ENCODE data around the gene MBD5.

MBD5 gene

DNA sequence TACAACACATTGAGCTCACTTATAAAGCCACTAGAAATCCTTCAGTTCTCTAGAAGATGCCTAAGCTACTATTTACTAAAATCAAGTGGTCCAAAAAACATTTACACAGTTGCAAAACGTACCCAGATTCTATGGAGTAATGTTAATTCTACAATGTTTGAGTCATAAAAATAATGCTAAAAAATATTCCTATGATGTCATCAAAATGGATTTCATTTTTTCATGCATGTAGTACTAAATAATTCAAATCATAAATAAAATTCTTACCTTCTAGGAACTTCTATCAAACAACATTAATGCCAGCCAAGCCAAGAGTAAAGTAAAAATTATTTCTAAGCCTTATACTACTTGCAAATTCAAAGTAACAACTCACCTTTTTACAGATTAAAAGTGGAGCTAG, 454.7 kb downstream of the MBD5 start:
- DNase-seq (ENCODE audit: low read depth) = no peak

- DNase-seq (ENCODE audit: low read depth) = no peak
Observed at GRCh38 chr2:148479398-148479797, 458.5 kb downstream of the MBD5 start.

DNA sequence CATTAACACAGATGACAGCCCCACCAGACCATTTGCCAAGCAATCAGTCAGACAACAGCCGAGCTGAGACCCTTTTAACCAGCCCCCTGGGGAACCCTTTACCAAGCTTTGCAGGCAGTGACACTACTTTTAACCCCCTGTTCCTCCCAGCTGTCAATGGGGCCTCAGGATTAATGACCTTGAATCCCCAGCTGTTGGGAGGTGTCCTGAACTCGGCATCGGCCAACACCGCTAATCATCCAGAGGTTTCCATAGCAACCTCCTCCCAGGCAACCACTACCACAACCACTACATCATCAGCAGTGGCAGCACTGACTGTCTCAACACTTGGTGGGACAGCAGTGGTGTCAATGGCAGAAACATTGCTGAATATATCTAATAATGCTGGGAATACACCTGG, 462.8 kb downstream of the MBD5 start:
- DNase-seq (ENCODE audit: low read depth) = no peak

- DNase-seq (ENCODE audit: low read depth) = no peak
Observed at GRCh38 chr2:148484066-148484465, 463.2 kb downstream of the MBD5 start.

GRCh38 chr2:148486655-148487054, 465.8 kb downstream of the MBD5 start:
- DNase-seq (ENCODE audit: low read depth) = no peak

GRCh38 chr2:148487439-148487838, 466.5 kb downstream of the MBD5 start:
- DNase-seq (ENCODE audit: low read depth) = no peak

DNA sequence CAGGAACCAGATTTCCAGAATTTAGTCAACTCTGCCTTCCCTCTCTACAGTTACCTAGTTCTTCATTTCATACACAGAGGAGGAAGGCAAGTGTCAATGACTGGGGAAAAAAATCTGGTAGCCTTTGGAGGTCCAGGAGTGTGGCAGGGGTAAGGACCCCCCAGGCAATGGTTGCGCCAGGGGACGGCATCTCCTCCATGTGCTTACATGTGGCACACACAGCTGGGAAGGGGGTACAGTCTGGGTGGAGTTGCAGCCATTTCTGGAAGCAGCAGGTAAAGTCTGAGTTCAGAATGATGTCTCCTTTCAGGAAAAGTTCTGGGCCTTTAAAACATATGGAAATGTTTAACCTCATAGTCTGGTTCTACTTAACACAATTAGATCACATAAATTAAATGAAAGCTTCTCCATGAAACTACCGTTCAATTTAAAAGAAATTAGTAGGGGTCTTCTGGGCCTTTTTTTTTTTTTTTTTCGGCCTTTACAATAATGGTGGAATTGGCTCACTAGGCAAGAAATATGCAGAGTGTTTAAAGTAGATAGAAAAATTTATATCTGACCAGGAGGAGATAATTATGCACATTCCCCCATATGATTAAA, 470.0 kb downstream of the MBD5 start:
- no peak for DNase-seq (ENCODE audit: low read depth)

DNA sequence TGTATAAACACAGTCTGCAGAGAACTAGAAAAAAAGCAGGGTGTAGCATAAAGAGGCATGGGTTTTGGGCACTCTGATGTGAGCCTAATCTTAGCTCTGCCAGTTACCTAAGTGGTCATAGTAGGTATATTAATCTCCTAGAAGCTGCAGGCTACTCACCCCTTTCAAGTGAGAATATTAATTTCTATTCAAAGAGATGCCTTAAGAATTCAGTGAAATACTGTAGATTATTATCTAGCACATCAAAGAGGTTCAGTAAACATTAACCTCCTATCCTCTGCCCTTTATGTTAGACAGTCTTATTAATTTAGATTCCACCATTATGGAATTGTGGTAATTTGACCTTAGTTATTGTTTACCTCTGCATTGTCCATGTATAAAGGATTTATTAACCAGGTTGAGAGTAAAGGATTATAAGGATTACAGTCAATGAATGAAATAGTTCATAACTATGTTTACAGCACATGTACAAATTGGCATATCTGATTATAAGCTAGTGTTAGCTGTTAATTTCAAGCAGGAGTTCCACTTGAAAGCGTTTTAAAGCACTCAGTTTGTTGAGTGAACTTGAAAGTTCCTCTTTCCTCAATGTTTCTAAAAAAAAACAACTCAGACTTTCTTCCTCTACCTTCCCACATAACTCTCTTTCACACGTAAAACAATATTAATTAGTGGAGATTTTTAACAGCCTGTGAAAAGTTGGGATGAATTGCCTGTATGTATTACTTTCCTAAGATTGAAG, 473.1 kb downstream of the MBD5 start:
- no peak for DNase-seq (ENCODE audit: low read depth)

GRCh38 chr2:148495586-148495985, 474.7 kb downstream of the MBD5 start:
- no peak for DNase-seq (ENCODE audit: low read depth)

DNA sequence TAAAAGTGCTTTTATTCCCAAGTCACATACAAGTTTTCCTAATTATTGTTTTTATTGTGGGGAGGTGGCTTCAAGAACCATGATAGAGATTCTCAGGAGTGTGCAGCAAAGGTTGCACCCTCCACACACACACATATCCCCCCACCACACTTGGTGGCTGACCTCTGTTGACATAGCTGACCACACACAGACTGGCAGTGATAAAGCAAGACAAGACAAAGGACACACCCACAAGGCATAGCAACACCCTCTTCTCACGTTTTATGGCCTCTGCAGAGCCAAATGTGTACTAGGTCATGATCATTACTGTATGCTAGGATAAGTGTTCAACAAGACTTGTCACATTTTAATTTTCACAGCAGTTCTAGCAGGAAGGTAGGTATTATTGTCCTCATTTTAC, 480.7 kb downstream of the MBD5 start:
- no peak for DNase-seq (ENCODE audit: low read depth)

GRCh38 chr2:148503516-148503915, 482.6 kb downstream of the MBD5 start:
- no peak for DNase-seq (ENCODE audit: low read depth)

DNA sequence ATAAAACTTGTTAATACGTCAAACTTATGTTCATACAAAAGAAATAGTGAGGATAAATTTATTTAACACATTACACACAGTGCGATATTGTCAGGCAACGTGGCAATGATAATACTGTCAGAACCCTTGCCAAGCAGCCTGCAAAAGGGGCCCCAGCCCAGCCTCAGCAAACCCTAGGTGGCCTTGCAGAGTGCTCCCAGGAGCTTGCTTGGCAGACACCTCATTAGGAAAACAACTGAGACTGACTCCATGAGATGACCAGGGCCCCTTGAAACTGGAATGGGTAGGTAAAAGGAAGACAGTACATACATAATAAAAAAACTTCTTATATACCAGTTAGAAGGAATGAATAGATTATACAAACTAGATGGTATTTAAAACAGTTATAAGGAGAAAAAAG, 487.1 kb downstream of the MBD5 start:
- DNase-seq (ENCODE audit: low read depth) = no peak

DNA sequence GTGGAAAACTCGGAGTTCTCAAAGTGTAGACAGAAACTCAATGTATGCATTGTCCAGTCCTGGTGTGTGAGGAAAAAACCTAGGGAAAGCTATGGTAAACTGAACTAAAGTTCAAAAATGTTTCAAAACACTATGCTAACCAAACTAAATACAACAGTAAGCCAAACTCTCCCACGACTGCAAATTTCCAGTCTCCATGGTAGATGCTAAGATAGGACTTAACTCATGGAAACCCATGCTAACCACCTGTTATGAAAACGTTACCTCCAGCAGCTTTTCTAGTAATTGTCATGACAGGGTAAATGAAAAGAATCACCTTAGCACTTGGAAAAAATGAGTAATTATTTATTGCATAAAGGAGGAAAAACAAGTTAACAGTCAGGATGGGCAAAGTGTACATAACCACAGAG, 488.0 kb downstream of the MBD5 start:
- no peak for DNase-seq (ENCODE audit: low read depth)

DNA sequence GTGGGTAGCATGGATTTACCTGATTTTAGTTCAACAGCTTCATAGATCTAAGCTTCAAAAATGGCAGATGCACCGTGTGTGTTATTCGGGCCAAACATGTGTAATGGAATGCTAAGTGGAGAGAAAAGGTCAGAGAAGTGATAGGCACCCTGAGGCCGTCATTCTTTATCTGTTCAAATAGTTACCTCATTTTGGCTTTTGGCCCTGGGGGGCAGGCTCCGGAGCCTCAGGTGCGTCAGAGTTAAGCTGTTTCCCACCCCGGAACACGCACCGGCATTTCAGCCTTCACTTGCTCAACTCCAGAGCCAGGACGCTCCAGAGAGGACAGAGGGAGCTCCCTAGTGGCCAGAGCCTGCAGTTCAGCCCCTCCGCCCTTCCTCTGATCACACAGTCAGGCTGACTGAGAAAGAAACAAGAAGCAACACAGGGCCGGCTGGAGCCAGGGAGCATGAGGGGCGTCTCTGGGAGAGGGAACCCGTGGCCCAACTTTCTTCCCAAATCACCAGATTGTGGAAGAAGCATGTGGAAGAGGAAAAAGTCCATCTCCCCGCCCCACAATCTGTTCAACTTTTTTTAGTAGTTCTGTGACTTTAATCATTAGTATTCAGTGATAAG, 488.5 kb downstream of the MBD5 start:
- DNase-seq (ENCODE audit: low read depth) = peak; percentile 60

- no peak for DNase-seq (ENCODE audit: low read depth)
Observed at GRCh38 chr2:148511883-148512282, 491.0 kb downstream of the MBD5 start.

DNA sequence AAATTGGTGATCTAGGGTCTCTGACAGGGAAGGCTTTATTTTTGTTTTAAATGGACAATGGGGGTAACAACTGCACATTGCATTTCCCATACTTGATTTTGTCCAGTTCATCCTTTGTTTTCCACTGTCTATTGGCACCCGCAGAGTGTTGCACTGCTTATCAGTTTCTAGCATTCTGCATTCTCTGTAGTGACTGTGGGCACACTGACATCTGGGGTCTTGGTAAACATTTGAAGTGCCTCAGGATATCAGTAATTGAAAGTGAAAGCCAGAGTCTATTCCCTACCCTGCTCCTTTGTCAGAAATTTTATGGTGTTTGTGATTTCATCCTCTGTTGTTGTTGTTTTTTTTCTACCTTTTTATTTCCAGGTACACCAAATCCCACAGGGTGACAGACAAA, 491.6 kb downstream of the MBD5 start:
- no peak for DNase-seq (ENCODE audit: low read depth)

DNA sequence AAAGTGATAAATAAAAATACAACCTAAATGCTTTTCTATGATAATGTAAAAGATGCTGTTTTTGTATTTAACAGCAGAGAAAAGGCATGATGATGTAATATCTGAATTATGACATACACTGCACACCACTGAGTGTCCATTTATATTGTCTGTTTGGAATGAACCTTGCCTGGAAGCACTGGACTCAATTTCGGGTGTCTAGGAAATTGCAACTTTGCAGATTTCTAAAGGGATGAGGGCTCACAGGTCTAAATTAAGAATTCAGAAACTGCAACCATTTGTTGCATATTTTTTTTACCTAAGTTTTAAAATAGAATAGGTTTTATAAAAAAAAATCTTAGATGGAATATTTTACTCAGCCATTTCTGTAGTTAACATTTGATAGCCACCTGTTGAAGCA, 492.5 kb downstream of the MBD5 start:
- no peak for DNase-seq (ENCODE audit: low read depth)

DNA sequence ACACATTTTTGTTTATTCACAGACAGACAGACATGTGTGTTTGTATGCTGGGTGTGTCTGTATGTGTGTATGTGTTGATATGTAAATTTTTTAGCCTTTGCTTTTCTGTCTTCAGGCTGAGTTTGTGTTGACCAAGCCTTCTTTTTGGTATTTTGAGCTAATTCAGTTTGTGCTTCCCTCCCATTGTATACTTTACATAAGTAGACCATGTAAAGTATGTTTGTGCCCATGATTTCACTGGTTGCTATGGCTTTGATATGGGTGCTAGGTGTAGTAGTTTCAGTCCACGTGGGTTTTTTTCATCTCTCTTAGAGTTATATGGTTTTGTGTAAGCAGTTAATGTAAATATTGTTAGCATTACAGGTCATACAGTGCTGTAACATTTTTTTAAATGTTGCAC, 494.2 kb downstream of the MBD5 start:
- DNase-seq (ENCODE audit: low read depth) = no peak

DNA sequence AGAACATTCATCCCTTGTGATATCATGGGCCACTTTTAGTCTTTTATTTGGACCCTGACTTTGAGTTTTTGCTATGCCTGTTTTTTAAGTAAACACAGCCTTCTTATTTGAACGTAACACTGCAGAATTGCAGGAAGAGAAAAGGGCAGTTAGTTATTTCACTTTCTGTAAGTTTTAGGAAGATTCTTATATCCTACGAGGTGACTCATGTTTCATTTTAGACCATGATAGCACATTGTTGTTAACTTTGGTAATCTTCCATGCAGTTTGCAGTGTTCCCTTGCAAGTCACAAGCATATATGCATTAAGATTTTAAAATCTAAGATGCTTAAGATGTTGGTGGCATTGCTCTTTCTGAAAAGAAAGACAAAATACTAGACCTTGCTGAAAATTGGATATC, 495.1 kb downstream of the MBD5 start:
- DNase-seq (ENCODE audit: low read depth) = no peak

DNA sequence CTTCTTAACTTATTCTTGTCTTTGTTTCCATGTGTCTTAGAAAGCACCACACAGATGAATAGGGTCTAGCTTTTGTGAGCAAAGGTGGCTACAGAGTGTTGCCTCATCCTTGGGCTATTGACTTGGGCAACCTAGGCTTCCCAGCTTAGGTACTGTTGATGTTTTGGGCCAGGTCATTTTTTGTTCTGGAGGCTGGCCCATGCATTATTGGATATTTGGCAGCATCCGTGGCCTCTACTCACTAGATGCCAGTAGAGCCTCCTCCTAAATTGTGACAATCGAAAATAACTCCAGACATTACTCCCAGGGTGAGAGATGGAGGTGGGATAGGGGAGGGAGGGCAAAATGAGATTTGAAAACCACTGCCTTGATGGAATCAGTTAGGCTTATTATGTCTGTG, 496.4 kb downstream of the MBD5 start:
- DNase-seq (ENCODE audit: low read depth) = no peak

DNA sequence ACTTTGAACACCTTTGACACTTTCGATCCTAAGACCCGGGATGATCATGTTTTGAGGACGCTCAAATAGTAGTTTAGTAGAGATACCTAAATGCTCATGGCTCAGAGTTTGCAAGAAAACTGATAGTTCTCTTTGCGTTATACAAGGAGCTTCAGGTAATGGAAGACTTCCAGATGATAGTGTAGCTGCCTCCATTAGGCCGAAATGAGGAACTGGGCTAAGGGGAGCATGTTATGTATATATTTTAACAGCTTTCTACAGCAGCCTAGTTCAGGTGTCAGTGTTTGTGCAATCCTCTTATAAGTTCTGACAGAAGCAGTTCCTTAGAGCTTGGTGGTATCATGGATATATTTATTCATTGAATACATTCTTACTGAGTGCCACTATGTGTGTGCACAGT, 496.9 kb downstream of the MBD5 start:
- DNase-seq (ENCODE audit: low read depth) = no peak

DNA sequence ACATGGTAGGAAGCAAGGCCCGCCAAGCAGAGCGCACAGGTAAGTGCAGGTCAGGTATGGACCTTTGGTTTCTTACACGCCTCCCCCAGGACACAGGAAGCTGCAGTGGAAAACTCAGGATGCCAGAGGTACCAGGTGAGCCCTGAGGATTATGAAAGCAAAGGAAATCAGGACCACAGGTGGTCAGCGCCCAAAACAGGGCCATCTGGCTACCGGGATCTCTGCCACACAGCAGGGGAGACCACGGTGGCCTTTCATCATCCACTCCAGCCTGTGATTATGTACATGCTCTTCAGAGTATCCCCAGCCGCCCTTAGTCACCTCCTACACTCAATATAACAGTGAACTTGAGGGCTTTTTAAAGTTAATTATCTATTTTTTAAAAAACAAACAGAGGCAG, 498.1 kb downstream of the MBD5 start:
- no peak for DNase-seq (ENCODE audit: low read depth)

GRCh38 chr2:148521181-148521580, 500.3 kb downstream of the MBD5 start:
- no peak for DNase-seq (ENCODE audit: low read depth)

DNA sequence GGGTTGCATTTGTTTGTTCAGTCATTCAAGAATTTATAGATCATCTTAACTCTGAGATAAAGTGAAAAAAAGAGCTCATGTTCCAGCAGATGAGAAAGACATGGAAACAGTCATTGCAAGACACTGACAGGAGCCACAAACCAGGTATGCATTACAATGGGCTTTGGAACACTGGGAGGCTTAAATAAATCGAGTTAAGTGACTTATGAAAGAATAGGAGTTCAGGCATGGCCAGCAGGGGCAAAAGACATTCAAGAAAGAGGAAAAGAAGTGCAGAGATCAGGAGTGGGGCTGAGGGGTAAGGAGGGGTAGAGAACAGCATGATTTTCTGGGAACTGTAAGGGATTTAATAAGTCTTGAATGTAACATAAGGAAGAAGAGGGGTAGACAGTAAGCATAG, 502.4 kb downstream of the MBD5 start:
- no peak for DNase-seq (ENCODE audit: low read depth)

Measured in stimulated activated CD8-positive, alpha-beta memory T cell treated with anti-CD3 and anti-CD28 coated beads, Interleukin-7, amount 100 ng/mL, for 24 hours (primary cell).